HFFc6 (cell line): ENCODE measurements around the gene DCK. TPM values are rescaled to one million over a fixed set of nuclear protein-coding genes. Genes with fewer than 3 reads are reported as not detected.
"Not testable (repeated sequence)": the region's sequence is repeated elsewhere in the genome, so short reads cannot be mapped to it uniquely, and the experiment has no call there.

Experiments
- DNase-seq: peaks from one replicate; pipeline ENCODE4 v3.0.0-alpha.2; 2018
- H3K27ac Mint-ChIP-seq: 2 replicates; pipeline ENCODE4 v1.8.0; 2020; ENCODE audit warnings: mild to moderate bottlenecking, mixed read lengths
- H3K27me3 Mint-ChIP-seq: 2 replicates; pipeline ENCODE4 v1.8.0; 2021; ENCODE audit warnings: mild to moderate bottlenecking, moderate library complexity, mixed read lengths; ENCODE audit not compliant: insufficient read depth
- H3K36me3 Mint-ChIP-seq: 2 replicates; pipeline ENCODE4 v1.8.0; 2021; ENCODE audit warnings: low read depth, mixed read lengths
- H3K4me1 Mint-ChIP-seq: 2 replicates; pipeline ENCODE4 v1.8.0; 2020; ENCODE audit warnings: low read depth, mixed read lengths
- H3K4me3 Mint-ChIP-seq: 2 replicates; pipeline ENCODE4 v1.8.0; 2020; ENCODE audit warnings: mild to moderate bottlenecking, moderate library complexity, mixed read lengths
- H3K9me3 Mint-ChIP-seq: 2 replicates; pipeline ENCODE4 v1.8.0; 2020; ENCODE audit warnings: mild to moderate bottlenecking, mixed read lengths
- total RNA-seq, 6 experiments: library from RNA; stranded (reverse); fragmentation: NEBNext Ultra II Directional; extraction: Animal tissue kit (Norgen Biotek cat#: 25700); gene quantifications; 2 replicates in 1 of 6; 3 replicates in 5 of 6; pipeline ENCODE4 v1.2.3, GENCODE V29; 2021
- TF ChIP-seq, protein P1 (sequence below): fragments of 200-600 bp; sonication (generic); IDR thresholded peaks from 2 replicates; pipeline ENCODE4 v1.5.0; 2021; ENCODE audit warnings: antibody characterized with exemption, mild to moderate bottlenecking

Gene DCK
- total RNA-seq, 6 experiments from 2014 or later = 13.1 to 23.9 (median 22.3) TPM

GRCh38 chr4:71026086-71026485 lies 32.6 kb downstream of the DCK start:
- no peaks in the 10 kb centered on the region; the same call in none of the 2 replicates for H3K27me3 Mint-ChIP-seq
- peak overlapping the region; percentile 42 for H3K4me3 Mint-ChIP-seq
- no peaks in the 10 kb centered on the region for H3K9me3 Mint-ChIP-seq
- H3K36me3 Mint-ChIP-seq = peaks cover 33% of the 10 kb centered on the region
- peaks cover 43% of the 10 kb centered on the region for H3K4me1 Mint-ChIP-seq
- TF ChIP-seq, protein P1, sequence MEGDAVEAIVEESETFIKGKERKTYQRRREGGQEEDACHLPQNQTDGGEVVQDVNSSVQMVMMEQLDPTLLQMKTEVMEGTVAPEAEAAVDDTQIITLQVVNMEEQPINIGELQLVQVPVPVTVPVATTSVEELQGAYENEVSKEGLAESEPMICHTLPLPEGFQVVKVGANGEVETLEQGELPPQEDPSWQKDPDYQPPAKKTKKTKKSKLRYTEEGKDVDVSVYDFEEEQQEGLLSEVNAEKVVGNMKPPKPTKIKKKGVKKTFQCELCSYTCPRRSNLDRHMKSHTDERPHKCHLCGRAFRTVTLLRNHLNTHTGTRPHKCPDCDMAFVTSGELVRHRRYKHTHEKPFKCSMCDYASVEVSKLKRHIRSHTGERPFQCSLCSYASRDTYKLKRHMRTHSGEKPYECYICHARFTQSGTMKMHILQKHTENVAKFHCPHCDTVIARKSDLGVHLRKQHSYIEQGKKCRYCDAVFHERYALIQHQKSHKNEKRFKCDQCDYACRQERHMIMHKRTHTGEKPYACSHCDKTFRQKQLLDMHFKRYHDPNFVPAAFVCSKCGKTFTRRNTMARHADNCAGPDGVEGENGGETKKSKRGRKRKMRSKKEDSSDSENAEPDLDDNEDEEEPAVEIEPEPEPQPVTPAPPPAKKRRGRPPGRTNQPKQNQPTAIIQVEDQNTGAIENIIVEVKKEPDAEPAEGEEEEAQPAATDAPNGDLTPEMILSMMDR = no peak
- H3K27ac Mint-ChIP-seq = peak overlapping the region; percentile 87
- DNase-seq = peak; percentile 84

GRCh38 chr4:71027611-71028010 lies 34.2 kb downstream of the DCK start:
- Mint-ChIP-seq H3K27me3 (no peaks in the 10 kb centered on the region; the same call in none of the 2 replicates), H3K9me3 (no peaks in the 10 kb centered on the region), H3K4me1 (peaks cover 58% of the 10 kb centered on the region), H3K4me3 (no peak overlapping the region), H3K27ac (no peak overlapping the region), H3K36me3 (peaks cover 34% of the 10 kb centered on the region)
- no peak for DNase-seq
- TF ChIP-seq, protein P1 = no peak

- no peak for DNase-seq
- Mint-ChIP-seq H3K4me1 (peaks cover 68% of the 10 kb centered on the region), H3K36me3 (peaks cover 27% of the 10 kb centered on the region), H3K27ac (peak overlapping the region; percentile 60), H3K27me3 (no peaks in the 10 kb centered on the region; the same call in none of the 2 replicates), H3K9me3 (no peaks in the 10 kb centered on the region), H3K4me3 (peak overlapping the region; percentile 6; the same call in 1 of the 2 replicates)
- TF ChIP-seq, protein P1 = no peak
Observed at GRCh38 chr4:71029504-71029903, 36.1 kb downstream of the DCK start.

DNA sequence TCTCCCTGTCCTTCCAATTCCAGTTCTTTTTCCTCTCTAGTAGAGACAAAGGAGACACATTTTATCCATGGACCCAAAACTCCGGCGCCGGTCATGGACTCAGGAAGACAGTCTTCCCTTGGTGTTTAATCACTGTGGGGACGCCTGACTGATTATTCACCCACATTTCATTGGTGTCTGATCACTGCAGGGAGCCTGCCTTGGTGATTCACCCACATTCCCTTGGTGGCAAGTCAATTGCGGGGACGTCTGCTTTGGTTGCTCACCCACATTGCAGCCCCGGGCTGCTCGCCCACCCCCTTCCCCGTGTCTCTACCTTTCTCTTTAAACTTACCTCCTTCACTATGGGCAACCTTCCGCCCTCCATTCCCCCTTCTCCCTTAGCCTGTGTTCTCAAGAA lies 38.7 kb downstream of the DCK start:
- Mint-ChIP-seq H3K4me1 (peaks cover 47% of the 10 kb centered on the region), H3K4me3 (peak overlapping the region; percentile 88), H3K36me3 (peaks cover 21% of the 10 kb centered on the region), H3K27ac (peak overlapping the region; percentile 98)
- not testable (repeated sequence) for H3K27me3 Mint-ChIP-seq, H3K9me3 Mint-ChIP-seq
- peak; percentile 89 for DNase-seq

- H3K36me3 Mint-ChIP-seq = peaks cover 26% of the 10 kb centered on the region
- 0 out of 2 replicates have a peak, but pooled peaks cover under 1% of the 10 kb centered on the region for H3K9me3 Mint-ChIP-seq
- H3K27ac Mint-ChIP-seq = no peak overlapping the region
- no peaks in the 10 kb centered on the region for H3K27me3 Mint-ChIP-seq
- no peak overlapping the region for H3K4me3 Mint-ChIP-seq
- H3K4me1 Mint-ChIP-seq = no peaks in the 10 kb centered on the region
- DNase-seq = no peak
- TF ChIP-seq, protein P1 = no peak
Observed at GRCh38 chr4:71045256-71045655, 51.8 kb downstream of the DCK start.

GRCh38 chr4:71049395-71049794 lies 55.9 kb downstream of the DCK start:
- Mint-ChIP-seq H3K36me3 (no peaks in the 10 kb centered on the region), H3K27me3 (no peaks in the 10 kb centered on the region), H3K4me3 (no peak overlapping the region), H3K27ac (no peak overlapping the region), H3K4me1 (no peaks in the 10 kb centered on the region), H3K9me3 (no peaks in the 10 kb centered on the region)
- TF ChIP-seq, protein P1 = no peak
- no peak for DNase-seq
